ENCODE measurements around the gene CAPN1.

GRCh38 chr11:65169164-65169641, 12.5 kb upstream of the CAPN1 start:
- TF ChIP-seq RFX3 (CRISPR knock-in tag; IDR thresholded peaks at IDR 0.05) (no peak), EED (CRISPR knock-in tag; IDR thresholded peaks at IDR 0.05) (no peak), CTCF (CRISPR knock-in tag; IDR thresholded peaks at IDR 0.05) (no peak), TARDBP (CRISPR knock-in tag; IDR thresholded peaks at IDR 0.05) (no peak), ZBTB26 (CRISPR knock-in tag; IDR thresholded peaks at IDR 0.05; ENCODE audit: borderline replicate concordance) (no peak), HCFC1 (IDR thresholded peaks at IDR 0.05; ENCODE audit: low read depth, low read length) (no peak), PAF1 (CRISPR knock-in tag; IDR thresholded peaks at IDR 0.05) (no peak), RFX1 (IDR thresholded peaks at IDR 0.05) (no peak), ZSCAN22 (CRISPR knock-in tag; IDR thresholded peaks at IDR 0.05) (no peak), TAF15 (IDR thresholded peaks at IDR 0.05; ENCODE audit: low read depth, low read length, poor library complexity, severe bottlenecking) (no peak)
- TF ChIP-seq, protein P1, sequence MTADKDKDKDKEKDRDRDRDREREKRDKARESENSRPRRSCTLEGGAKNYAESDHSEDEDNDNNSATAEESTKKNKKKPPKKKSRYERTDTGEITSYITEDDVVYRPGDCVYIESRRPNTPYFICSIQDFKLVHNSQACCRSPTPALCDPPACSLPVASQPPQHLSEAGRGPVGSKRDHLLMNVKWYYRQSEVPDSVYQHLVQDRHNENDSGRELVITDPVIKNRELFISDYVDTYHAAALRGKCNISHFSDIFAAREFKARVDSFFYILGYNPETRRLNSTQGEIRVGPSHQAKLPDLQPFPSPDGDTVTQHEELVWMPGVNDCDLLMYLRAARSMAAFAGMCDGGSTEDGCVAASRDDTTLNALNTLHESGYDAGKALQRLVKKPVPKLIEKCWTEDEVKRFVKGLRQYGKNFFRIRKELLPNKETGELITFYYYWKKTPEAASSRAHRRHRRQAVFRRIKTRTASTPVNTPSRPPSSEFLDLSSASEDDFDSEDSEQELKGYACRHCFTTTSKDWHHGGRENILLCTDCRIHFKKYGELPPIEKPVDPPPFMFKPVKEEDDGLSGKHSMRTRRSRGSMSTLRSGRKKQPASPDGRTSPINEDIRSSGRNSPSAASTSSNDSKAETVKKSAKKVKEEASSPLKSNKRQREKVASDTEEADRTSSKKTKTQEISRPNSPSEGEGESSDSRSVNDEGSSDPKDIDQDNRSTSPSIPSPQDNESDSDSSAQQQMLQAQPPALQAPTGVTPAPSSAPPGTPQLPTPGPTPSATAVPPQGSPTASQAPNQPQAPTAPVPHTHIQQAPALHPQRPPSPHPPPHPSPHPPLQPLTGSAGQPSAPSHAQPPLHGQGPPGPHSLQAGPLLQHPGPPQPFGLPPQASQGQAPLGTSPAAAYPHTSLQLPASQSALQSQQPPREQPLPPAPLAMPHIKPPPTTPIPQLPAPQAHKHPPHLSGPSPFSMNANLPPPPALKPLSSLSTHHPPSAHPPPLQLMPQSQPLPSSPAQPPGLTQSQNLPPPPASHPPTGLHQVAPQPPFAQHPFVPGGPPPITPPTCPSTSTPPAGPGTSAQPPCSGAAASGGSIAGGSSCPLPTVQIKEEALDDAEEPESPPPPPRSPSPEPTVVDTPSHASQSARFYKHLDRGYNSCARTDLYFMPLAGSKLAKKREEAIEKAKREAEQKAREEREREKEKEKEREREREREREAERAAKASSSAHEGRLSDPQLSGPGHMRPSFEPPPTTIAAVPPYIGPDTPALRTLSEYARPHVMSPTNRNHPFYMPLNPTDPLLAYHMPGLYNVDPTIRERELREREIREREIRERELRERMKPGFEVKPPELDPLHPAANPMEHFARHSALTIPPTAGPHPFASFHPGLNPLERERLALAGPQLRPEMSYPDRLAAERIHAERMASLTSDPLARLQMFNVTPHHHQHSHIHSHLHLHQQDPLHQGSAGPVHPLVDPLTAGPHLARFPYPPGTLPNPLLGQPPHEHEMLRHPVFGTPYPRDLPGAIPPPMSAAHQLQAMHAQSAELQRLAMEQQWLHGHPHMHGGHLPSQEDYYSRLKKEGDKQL (CRISPR knock-in tag; IDR thresholded peaks at IDR 0.05; ENCODE audit: low read depth), result no peak
- TF ChIP-seq, protein P2, sequence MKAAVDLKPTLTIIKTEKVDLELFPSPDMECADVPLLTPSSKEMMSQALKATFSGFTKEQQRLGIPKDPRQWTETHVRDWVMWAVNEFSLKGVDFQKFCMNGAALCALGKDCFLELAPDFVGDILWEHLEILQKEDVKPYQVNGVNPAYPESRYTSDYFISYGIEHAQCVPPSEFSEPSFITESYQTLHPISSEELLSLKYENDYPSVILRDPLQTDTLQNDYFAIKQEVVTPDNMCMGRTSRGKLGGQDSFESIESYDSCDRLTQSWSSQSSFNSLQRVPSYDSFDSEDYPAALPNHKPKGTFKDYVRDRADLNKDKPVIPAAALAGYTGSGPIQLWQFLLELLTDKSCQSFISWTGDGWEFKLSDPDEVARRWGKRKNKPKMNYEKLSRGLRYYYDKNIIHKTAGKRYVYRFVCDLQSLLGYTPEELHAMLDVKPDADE (CRISPR knock-in tag; IDR thresholded peaks at IDR 0.05), result no peak
